SH-SY5Y (cell line): ENCODE data around the gene UBE2G2.

Experiments used
- GATA2 ChIP-seq: IDR thresholded peaks from 2 replicates; pipeline ENCODE4 v1.6.1; 2011; ENCODE audit warnings: mild to moderate bottlenecking, low read depth, low read length
- GATA3 ChIP-seq: IDR thresholded peaks from 2 replicates; pipeline ENCODE4 v1.6.1; 2011; ENCODE audit warnings: low read depth, mild to moderate bottlenecking, low read length, moderate library complexity

UBE2G2 gene

GRCh38 chr21:44734841-44735240 is 66.8 kb downstream of the UBE2G2 start:
- TF ChIP-seq GATA2 (no peak), GATA3 (no peak)

GRCh38 chr21:44734026-44734745 is 67.4 kb downstream of the UBE2G2 start:
- TF ChIP-seq GATA3 (no peak), GATA2 (no peak)

- TF ChIP-seq GATA2 (no peak), GATA3 (no peak)
Measured at GRCh38 chr21:44732956-44733355, 68.7 kb downstream of the UBE2G2 start.

GRCh38 chr21:44732263-44732662 is 69.4 kb downstream of the UBE2G2 start:
- TF ChIP-seq GATA3, result no peak
- no peak for TF ChIP-seq GATA2

GRCh38 chr21:44730951-44731579 is 70.6 kb downstream of the UBE2G2 start:
- TF ChIP-seq GATA3 (no peak), GATA2 (no peak)

DNA sequence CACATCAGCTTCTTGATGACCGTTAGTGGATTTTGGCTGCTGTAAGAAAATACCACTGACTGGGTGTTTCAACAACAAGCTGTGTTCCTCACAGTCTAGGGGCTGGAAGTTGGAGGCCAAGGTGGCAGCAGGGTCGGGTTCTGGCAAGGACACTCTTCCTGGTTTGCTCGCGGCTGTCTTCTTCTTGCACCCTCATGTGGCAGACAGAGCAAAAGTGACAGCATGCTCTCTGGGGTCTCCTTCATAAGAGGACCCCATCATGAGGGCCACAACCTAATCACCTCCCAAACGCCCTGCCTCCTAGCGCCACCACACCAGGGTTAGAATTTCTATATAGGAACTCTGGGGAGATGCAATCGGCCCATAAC is 71.6 kb downstream of the UBE2G2 start:
- TF ChIP-seq GATA3, result no peak
- no peak for TF ChIP-seq GATA2

DNA sequence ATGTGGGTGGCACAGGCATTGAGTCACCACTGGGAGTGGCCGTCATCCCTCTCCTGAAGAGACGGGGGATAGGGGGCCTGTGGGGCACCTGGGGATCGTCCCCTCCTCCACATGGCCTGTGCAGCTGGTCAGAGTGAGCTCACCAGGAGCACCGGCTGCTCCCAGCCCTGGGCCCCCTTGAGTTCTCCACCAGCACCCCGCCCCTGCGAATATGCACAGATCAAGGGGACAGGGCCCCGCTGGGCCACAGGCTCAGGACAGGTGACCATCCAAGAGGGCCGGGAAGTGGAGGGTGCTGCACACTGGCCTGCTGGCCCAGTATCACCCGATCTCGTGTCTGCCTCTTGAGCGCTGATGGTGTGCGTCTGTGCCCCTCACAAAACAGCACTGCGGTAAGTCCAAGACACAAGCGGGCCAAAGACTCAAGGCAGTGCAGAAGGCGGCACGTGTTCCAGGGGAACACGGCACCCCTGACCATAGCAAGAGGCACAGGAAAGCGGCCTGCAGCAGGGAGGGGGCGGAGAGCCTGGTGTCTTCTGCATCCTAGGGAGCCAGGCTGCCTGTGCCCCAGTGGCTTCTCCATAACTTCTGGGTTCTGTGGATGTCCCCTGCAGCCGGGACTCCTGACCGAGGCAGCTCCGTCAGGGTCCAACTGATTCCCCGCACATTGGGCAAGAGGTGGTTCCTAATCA is 72.1 kb downstream of the UBE2G2 start:
- TF ChIP-seq GATA2, result no peak

DNA sequence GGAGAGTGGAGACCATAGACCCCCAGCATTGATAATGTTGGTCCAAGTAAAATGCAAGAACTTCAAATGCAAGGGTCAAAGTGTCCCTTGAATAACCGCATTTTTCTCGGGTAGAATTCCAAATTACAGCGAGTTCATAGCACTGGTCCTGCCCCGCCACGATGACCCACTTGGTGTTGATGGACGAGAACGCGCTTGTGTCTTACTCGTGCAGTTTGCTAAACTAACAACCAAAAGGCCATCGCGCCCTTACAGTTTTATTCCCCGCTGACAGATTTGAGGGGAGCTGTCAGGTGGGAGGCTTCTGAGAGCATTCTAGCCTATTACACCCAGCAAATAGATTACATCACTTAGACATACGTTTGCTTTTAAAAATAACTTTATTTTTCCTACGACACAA is 72.9 kb downstream of the UBE2G2 start:
- no peak for TF ChIP-seq GATA3
- no peak for TF ChIP-seq GATA2

DNA sequence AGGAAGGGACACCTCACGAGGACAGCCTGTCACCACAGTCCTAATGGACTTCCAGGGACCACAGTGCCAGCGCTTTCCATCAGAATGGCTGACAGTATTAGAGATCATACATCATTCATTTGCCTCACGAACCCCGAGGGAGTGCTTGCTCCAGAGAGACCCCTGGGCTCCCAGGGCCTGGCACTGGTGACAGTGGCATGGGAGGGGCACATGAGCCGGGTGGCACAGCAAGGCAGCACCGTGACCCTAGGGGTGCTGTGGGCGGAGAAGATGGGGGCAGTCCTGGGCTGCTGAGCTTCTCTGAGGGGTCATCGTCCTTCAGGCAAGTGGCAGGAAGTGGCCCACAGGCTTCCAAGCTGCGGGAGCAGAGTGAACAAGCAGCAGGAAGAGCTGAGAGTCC is 73.9 kb downstream of the UBE2G2 start:
- TF ChIP-seq GATA2 (no peak), GATA3 (no peak)

DNA sequence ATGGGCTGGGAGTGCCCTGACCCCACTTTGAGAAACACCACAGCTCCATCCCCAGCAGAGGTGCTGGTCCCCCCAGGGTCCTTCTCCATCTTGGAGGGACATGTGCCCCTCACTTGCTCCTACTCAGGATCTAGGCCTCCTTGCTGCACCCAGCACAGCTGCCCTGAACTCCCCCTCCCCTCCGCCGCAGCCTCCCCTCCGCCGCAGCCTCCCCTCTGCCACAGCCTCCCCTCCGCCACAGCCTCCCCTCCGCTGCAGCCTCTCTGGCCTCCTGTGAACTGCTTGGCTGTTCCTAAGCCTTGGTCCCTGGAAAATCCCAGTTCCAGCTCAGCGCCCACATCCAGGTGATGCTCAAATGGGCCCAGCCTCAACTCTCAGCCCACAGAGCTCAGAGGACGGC is 74.3 kb downstream of the UBE2G2 start:
- TF ChIP-seq GATA3, result no peak
- no peak for TF ChIP-seq GATA2

- TF ChIP-seq GATA2, result no peak
- TF ChIP-seq GATA3, result no peak
Measured at GRCh38 chr21:44726826-44727225, 74.8 kb downstream of the UBE2G2 start.

- TF ChIP-seq GATA2 (no peak), GATA3 (no peak)
Measured at GRCh38 chr21:44724926-44725325, 76.7 kb downstream of the UBE2G2 start.

GRCh38 chr21:44724196-44724595 is 77.4 kb downstream of the UBE2G2 start:
- TF ChIP-seq GATA2, result no peak
- no peak for TF ChIP-seq GATA3

- TF ChIP-seq GATA3, result no peak
- TF ChIP-seq GATA2, result no peak
Measured at GRCh38 chr21:44723177-44724131, 78.2 kb downstream of the UBE2G2 start.
